ENCODE results near the gene H2AZ2.
"Not testable (repeated sequence)": the region's sequence is repeated elsewhere in the genome, so short reads cannot be mapped to it uniquely, and the experiment has no call there.

H2AZ2 gene

DNA sequence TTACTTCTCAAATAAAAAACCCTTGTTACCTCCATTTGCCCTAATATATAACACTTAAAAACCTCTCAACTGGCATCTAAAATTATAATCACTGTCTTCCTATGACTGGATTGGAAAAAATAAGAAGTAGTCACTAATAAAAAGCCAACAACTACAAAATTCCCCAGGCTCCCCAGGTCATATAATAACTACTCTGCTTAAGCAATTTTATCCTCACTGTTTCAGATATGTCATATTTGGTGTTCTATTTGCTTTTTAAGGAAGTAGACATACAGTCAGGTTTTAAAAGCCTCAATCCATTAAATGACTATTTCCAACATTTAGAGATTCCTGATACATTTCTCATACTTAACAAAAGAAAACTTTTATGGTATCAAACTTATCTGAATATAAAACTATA, 2.4 kb downstream of the H2AZ2 start:
- Histone ChIP-seq H3K4me1 (ENCODE audit: insufficient read depth, low read length) (peaks cover 38% of the 10 kb centered on the region), H3K27ac (ENCODE audit: low read length) (peak overlapping the region; percentile 91; the same call in 1 of the 2 replicates), H3K9ac (ENCODE audit: low read depth, low read length) (peak overlapping the region; percentile 69), H3K9me3 (ENCODE audit: insufficient read depth, low read length, severe bottlenecking) (no peaks in the 10 kb centered on the region), H3K4me3 (ENCODE audit: low read depth in 1 of 2, low read length in 2 of 2) (peak overlapping the region; percentile 43 to 68; a peak in 3 of 4 replicates), H3K4me2 (ENCODE audit: insufficient read depth, low read length) (peak overlapping the region; percentile 73), H4K20me1 (ENCODE audit: insufficient read depth, low read length) (peaks cover 69% of the 10 kb centered on the region), H3K79me2 (ENCODE audit: insufficient read depth, low read length) (peaks cover 82% of the 10 kb centered on the region), H2AFZ (ENCODE audit: low read depth, low read length) (no peak overlapping the region), H3K27me3 (ENCODE audit: insufficient read depth, low read length, poor library complexity) (no peaks in the 10 kb centered on the region), H3K36me3 (ENCODE audit: insufficient read depth, low read length) (peaks cover 38% of the 10 kb centered on the region)
- DNase-seq (no peak), ATAC-seq (ENCODE audit: insufficient read depth, low read depth) (no peak)
- no peak for TF ChIP-seq EZH2 (IDR thresholded peaks at IDR 0.05; ENCODE audit: borderline replicate concordance, low read depth, low read length, severe bottlenecking)
- no peak for TF ChIP-seq CTCF (IDR thresholded peaks at IDR 0.05; ENCODE audit: borderline replicate concordance, extremely low read depth, low read length, poor library complexity, severe bottlenecking)

DNA sequence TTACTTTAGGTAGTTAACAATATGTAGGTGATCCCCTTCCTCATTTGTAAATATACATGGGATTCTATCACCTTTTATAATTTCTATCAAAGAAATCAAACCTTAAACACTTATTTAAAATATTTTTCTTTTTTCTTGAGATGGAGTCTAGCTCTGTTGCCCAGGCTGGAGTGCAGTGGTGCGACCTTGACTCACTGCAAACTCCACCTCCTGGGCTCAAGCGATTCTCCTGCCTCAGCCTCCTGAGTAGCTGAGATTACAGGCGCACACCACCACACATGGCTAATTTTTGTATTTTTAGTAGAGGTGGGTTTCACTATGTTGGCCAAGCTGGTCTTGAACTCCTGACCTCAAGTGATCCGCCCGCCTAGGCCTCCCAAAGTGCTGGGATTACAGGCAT, 4.4 kb downstream of the H2AZ2 start:
- not testable (repeated sequence) for DNase-seq; ATAC-seq (ENCODE audit: insufficient read depth, low read depth); H2AFZ ChIP-seq (ENCODE audit: low read depth, low read length); H3K9me3 ChIP-seq (ENCODE audit: insufficient read depth, low read length, severe bottlenecking); H3K27ac ChIP-seq (ENCODE audit: low read length); H3K4me3 ChIP-seq (ENCODE audit: low read depth in 1 of 2, low read length in 2 of 2); H3K27me3 ChIP-seq (ENCODE audit: insufficient read depth, low read length, poor library complexity); H3K9ac ChIP-seq (ENCODE audit: low read depth, low read length)
- Histone ChIP-seq H3K79me2 (ENCODE audit: insufficient read depth, low read length) (peaks cover 93% of the 10 kb centered on the region), H4K20me1 (ENCODE audit: insufficient read depth, low read length) (peaks cover 85% of the 10 kb centered on the region), H3K4me2 (ENCODE audit: insufficient read depth, low read length) (peak overlapping the region; percentile 73), H3K4me1 (ENCODE audit: insufficient read depth, low read length) (peaks cover 31% of the 10 kb centered on the region), H3K36me3 (ENCODE audit: insufficient read depth, low read length) (peaks cover 52% of the 10 kb centered on the region)

DNA sequence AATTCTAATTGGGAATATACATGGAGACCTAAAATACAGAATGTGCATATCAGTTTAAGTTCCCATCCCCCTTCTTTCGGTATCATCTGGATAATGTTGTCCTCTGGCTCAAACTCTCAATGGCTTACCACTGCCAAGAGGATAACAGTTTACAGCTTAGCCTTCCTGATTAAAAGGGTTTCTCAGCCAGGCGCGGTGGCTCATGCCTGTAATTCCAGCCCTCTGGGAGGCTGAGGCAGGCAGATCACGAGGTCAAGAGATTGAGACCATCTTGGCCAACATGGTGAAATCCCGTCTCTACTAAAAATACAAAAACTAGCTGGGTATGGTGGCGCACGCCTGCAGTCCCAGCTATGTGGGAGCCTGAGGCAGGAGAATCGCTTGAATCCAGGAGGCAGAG, 5.2 kb downstream of the H2AZ2 start:
- not testable (repeated sequence) for H3K4me3 ChIP-seq (ENCODE audit: low read depth in 1 of 2, low read length in 2 of 2); H2AFZ ChIP-seq (ENCODE audit: low read depth, low read length); ATAC-seq (ENCODE audit: insufficient read depth, low read depth); H3K27ac ChIP-seq (ENCODE audit: low read length); H3K9ac ChIP-seq (ENCODE audit: low read depth, low read length); H3K9me3 ChIP-seq (ENCODE audit: insufficient read depth, low read length, severe bottlenecking); DNase-seq; H3K27me3 ChIP-seq (ENCODE audit: insufficient read depth, low read length, poor library complexity)
- peaks cover 87% of the 10 kb centered on the region for H4K20me1 ChIP-seq (ENCODE audit: insufficient read depth, low read length)
- H3K4me2 ChIP-seq (ENCODE audit: insufficient read depth, low read length) = peak overlapping the region; percentile 29; the same call in 1 of the 2 replicates
- H3K4me1 ChIP-seq (ENCODE audit: insufficient read depth, low read length) = peaks cover 31% of the 10 kb centered on the region
- peaks cover 99% of the 10 kb centered on the region for H3K79me2 ChIP-seq (ENCODE audit: insufficient read depth, low read length)
- peaks cover 56% of the 10 kb centered on the region for H3K36me3 ChIP-seq (ENCODE audit: insufficient read depth, low read length)

- Histone ChIP-seq H3K36me3 (ENCODE audit: insufficient read depth, low read length) (peaks cover 83% of the 10 kb centered on the region), H2AFZ (ENCODE audit: low read depth, low read length) (no peak overlapping the region), H3K4me1 (ENCODE audit: insufficient read depth, low read length) (peaks cover 7% of the 10 kb centered on the region; the same call in 1 of the 2 replicates), H3K79me2 (ENCODE audit: insufficient read depth, low read length) (peaks cover 98% of the 10 kb centered on the region), H4K20me1 (ENCODE audit: insufficient read depth, low read length) (peaks cover 62% of the 10 kb centered on the region), H3K27me3 (ENCODE audit: insufficient read depth, low read length, poor library complexity) (no peaks in the 10 kb centered on the region), H3K4me2 (ENCODE audit: insufficient read depth, low read length) (no peak overlapping the region), H3K9me3 (ENCODE audit: insufficient read depth, low read length, severe bottlenecking) (no peaks in the 10 kb centered on the region), H3K4me3 (ENCODE audit: low read depth in 1 of 2, low read length in 2 of 2) (no peak overlapping the region), H3K27ac (ENCODE audit: low read length) (no peak overlapping the region), H3K9ac (ENCODE audit: low read depth, low read length) (no peak overlapping the region)
- no peak for TF ChIP-seq EZH2 (IDR thresholded peaks at IDR 0.05; ENCODE audit: borderline replicate concordance, low read depth, low read length, severe bottlenecking)
- no peak for TF ChIP-seq CTCF (IDR thresholded peaks at IDR 0.05; ENCODE audit: borderline replicate concordance, extremely low read depth, low read length, poor library complexity, severe bottlenecking)
- no peak for DNase-seq
- ATAC-seq (ENCODE audit: insufficient read depth, low read depth) = no peak
Observed at GRCh38 chr7:44838751-44839150, 9.1 kb downstream of the H2AZ2 start.

Data from DND-41 (cell line).